H1 (cell line): ENCODE results near the gene FUBP3. TPM values are rescaled to one million over a fixed set of nuclear protein-coding genes. Genes with fewer than 3 reads are reported as not detected.
A peak's percentile ranks its signal among the peaks of the same experiment; 100 is the strongest.

Source experiments
- ASH2L ChIP-seq: fragments of 200-600, 300-600 bp; sonication (generic); IDR thresholded peaks from one replicate; pipeline ENCODE4 v1.7.1; 2017; ENCODE audit warnings: low read length
- JUND ChIP-seq: IDR thresholded peaks from 2 replicates; pipeline ENCODE4 v1.6.1; 2011; ENCODE audit warnings: mild to moderate bottlenecking, improper control_type of control experiment, low read length
- RNF2 ChIP-seq: fragments of 200-900, 300-1000 bp; sonication (generic); IDR thresholded peaks from 2 replicates; pipeline ENCODE4 v1.7.1; 2016; ENCODE audit warnings: borderline replicate concordance, low read depth, mild to moderate bottlenecking, antibody characterized with exemption, low read length; ENCODE audit not compliant: poor library complexity, severe bottlenecking; ENCODE audit errors: missing control alignments
- SIN3A ChIP-seq, 2 experiments: IDR thresholded peaks in 1 of 2; conservative IDR thresholded peaks in 1 of 2; 2 replicates each; pipeline ENCODE4 v1.6.1; 2011 to 2012; ENCODE audit warnings: low read length in 2 of 2, improper control_type of control experiment in 1 of 2, low read depth in 1 of 2, mild to moderate bottlenecking in 1 of 2
- SP1 ChIP-seq: IDR thresholded peaks from 2 replicates; pipeline ENCODE4 v1.6.1; 2011; ENCODE audit warnings: low read depth, low read length
- SP4 ChIP-seq: IDR thresholded peaks from 2 replicates; pipeline ENCODE4 v1.6.1; 2012; ENCODE audit warnings: low read length, inconsistent platforms
- SUZ12 ChIP-seq: fragments of 200-600 bp; sonication (generic); IDR thresholded peaks from 2 replicates; pipeline ENCODE4 v1.6.1; 2012; ENCODE audit warnings: mild to moderate bottlenecking, inconsistent platforms, low read length, moderate library complexity, mixed read lengths
- TAF1 ChIP-seq: IDR thresholded peaks from 2 replicates; pipeline ENCODE4 v1.6.1; 2011; ENCODE audit warnings: mild to moderate bottlenecking, low read depth, low read length
- YY1 ChIP-seq: IDR thresholded peaks from 2 replicates; pipeline ENCODE4 v1.6.1; 2011; ENCODE audit warnings: low read depth, mild to moderate bottlenecking, low read length
- polyA plus RNA-seq, 7 experiments: library from polyadenylated mRNA; depleted of rRNA in 3 of 7; stranded (reverse) in 5 of 7; unstranded in 2 of 7; fragments of >200 nt in 5 of 7; fragments of 200-250 nt in 2 of 7; gene quantifications; 1 replicate in 5 of 7; 2 replicates in 1 of 7; 4 replicates in 1 of 7; pipeline versions ENCODE4 v1.2.1 to v1.2.3, GENCODE V29; 2011 to 2013; ENCODE audit warnings: missing spikeins in 2 of 7, mixed read lengths in 2 of 7
- total RNA-seq: library from RNA; stranded (reverse); fragmentation: NEBNext Ultra II Directional; extraction: Animal tissue kit (Norgen Biotek cat#: 25700); gene quantifications from 2 replicates; pipeline ENCODE4 v1.2.1, GENCODE V29; 2021
- TF ChIP-seq, protein P1 (sequence below): IDR thresholded peaks from 2 replicates; pipeline ENCODE4 v1.6.1; 2012; ENCODE audit warnings: inconsistent platforms

Gene FUBP3
- total and polyA plus RNA-seq, 2 of the 8 experiments (the other 6 are each of a cell fraction or from before 2014, with no cell fraction given), result 23.7 to 76.4 TPM

- TF ChIP-seq JUND (no peak), SP1 (no peak), SIN3A (conservative IDR thresholded peaks at IDR 0.05 in 1 of 2, IDR thresholded peaks at IDR 0.05 in 1 of 2; ENCODE audit: low read depth in 1 of 2, low read length in 2 of 2) (no peak), TAF1 (no peak), RNF2 (peak; percentile 76), SUZ12 (peak; percentile 91), YY1 (no peak), ASH2L (no peak), SP4 (no peak)
- TF ChIP-seq, protein P1, sequence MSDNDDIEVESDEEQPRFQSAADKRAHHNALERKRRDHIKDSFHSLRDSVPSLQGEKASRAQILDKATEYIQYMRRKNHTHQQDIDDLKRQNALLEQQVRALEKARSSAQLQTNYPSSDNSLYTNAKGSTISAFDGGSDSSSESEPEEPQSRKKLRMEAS, result peak; percentile 96
- TF ChIP-seq, all 59 proteins: peak for 8
Measured at GRCh38 chr9:130658893-130659698, 79.7 kb downstream of the FUBP3 start (continued).
